OCI-LY7 (cell line): Measurements from ENCODE around the gene URM1. TPM values are rescaled to one million over a fixed set of nuclear protein-coding genes. Genes with fewer than 3 reads are reported as not detected.

Experiments
- BruUV-seq: library from RNA; stranded (reverse); fragments of 400-500 nt; replicated peaks from 2 replicates; lab custom pipeline; 2021; lab: Mats Ljungman, UMichigan
- CTCF ChIA-PET: fragments of 300-600 bp; sonication (Branson Sonifier 250); formaldehyde crosslinking; loops from one replicate; lab custom pipeline; 2022; ENCODE audit warnings: antibody characterized with exemption; ENCODE audit not compliant: unreplicated experiment; lab: Charles Lee
- POLR2A ChIA-PET: fragments of 300-600 bp; sonication (Branson Sonifier 250); formaldehyde crosslinking; loops from one replicate; lab custom pipeline; 2022; ENCODE audit warnings: antibody characterized with exemption; lab: Charles Lee
- DNase-seq: peaks from one replicate; pipeline ENCODE4 v3.0.0-alpha.2; 2015; ENCODE audit warnings: low spot score
- H2AFZ ChIP-seq: fragments of 200-600 bp; sonication (generic), shearing (Covaris generic); 2 replicates; pipeline ENCODE4 v1.6.1; 2014; ENCODE audit warnings: mild to moderate bottlenecking, antibody characterized with exemption, low read length, moderate library complexity
- H3K27ac ChIP-seq: fragments of 200-600 bp; sonication (generic); 2 replicates; pipeline ENCODE4 v1.5.1; 2014; ENCODE audit warnings: mixed run types, low read depth, mild to moderate bottlenecking, moderate library complexity, low read length, inconsistent platforms; ENCODE audit not compliant: poor library complexity, severe bottlenecking
- H3K36me3 ChIP-seq: fragments of 200-600 bp; sonication (generic); 2 replicates; pipeline ENCODE4 v1.6.1; 2014; ENCODE audit warnings: mild to moderate bottlenecking, antibody characterized with exemption, low read length, moderate library complexity, mixed read lengths; ENCODE audit not compliant: insufficient read depth
- H3K4me1 ChIP-seq: fragments of 200-600 bp; sonication (generic); 2 replicates; pipeline ENCODE4 v1.5.1; 2014; ENCODE audit warnings: mild to moderate bottlenecking, low read length; ENCODE audit not compliant: insufficient read depth, poor library complexity, severe bottlenecking
- H3K4me2 ChIP-seq: fragments of 200-600 bp; sonication (generic); 2 replicates; pipeline ENCODE4 v1.6.1; 2014; ENCODE audit warnings: mild to moderate bottlenecking, low read length
- H3K4me3 ChIP-seq: fragments of 200-600 bp; sonication (generic); 2 replicates; pipeline ENCODE4 v1.5.1; 2014; ENCODE audit warnings: mild to moderate bottlenecking, low read depth, low read length; ENCODE audit not compliant: poor library complexity, severe bottlenecking
- H3K79me2 ChIP-seq: fragments of 200-600 bp; sonication (generic); 2 replicates; pipeline ENCODE4 v1.6.1; 2016; ENCODE audit warnings: low read depth, mild to moderate bottlenecking, low read length, moderate library complexity, mixed read lengths; ENCODE audit not compliant: insufficient read depth
- H3K9me2 ChIP-seq: fragments of 200-600 bp; sonication (generic); 2 replicates; pipeline ENCODE4 v1.6.1; 2016; ENCODE audit warnings: mild to moderate bottlenecking, low read length, mixed read lengths; ENCODE audit not compliant: insufficient read depth
- H3K9me3 ChIP-seq: fragments of 200-600 bp; sonication (generic); 2 replicates; pipeline ENCODE4 v1.6.1; 2014; ENCODE audit warnings: mild to moderate bottlenecking, mixed run types, low read length, mixed read lengths
- H4K20me1 ChIP-seq: fragments of 200-600 bp; sonication (generic); 2 replicates; pipeline ENCODE4 v1.6.1; 2014; ENCODE audit warnings: mild to moderate bottlenecking, antibody characterized with exemption, low read length, moderate library complexity, mixed read lengths; ENCODE audit not compliant: insufficient read depth
- EZH2phosphoT487 ChIP-seq: fragments of 200-600 bp; sonication (generic); IDR thresholded peaks from 2 replicates; pipeline ENCODE4 v1.6.1; 2018; ENCODE audit warnings: low read depth, borderline replicate concordance, mild to moderate bottlenecking, mixed run types, antibody characterized with exemption, low read length, moderate library complexity, mixed read lengths
- intact Hi-C: fragments of 100-400 bp; cut with micrococcal nuclease; formaldehyde crosslinking; loops from one replicate; pipeline ENCODE4 v1.10.0; 2022; ENCODE audit not compliant: unreplicated experiment
- total RNA-seq, 2 experiments: library from RNA; depleted of rRNA in 1 of 2; stranded (reverse); fragments of >200 nt in 1 of 2; shearing (Covaris generic) in 1 of 2; gene quantifications; 2 replicates each; pipeline ENCODE4 v1.2.3, GENCODE V29; 2014 to 2022
- TF ChIP-seq, protein P1 (sequence below): fragments of 200-600 bp; sonication (generic); conservative IDR thresholded peaks from 2 replicates; pipeline ENCODE4 v1.5.1; 2014; ENCODE audit warnings: mild to moderate bottlenecking, antibody characterized with exemption, low read length, moderate library complexity, mixed read lengths

URM1 gene
- total RNA-seq, 2 experiments from 2014 or later: 58.5 to 60.8 TPM

DNA sequence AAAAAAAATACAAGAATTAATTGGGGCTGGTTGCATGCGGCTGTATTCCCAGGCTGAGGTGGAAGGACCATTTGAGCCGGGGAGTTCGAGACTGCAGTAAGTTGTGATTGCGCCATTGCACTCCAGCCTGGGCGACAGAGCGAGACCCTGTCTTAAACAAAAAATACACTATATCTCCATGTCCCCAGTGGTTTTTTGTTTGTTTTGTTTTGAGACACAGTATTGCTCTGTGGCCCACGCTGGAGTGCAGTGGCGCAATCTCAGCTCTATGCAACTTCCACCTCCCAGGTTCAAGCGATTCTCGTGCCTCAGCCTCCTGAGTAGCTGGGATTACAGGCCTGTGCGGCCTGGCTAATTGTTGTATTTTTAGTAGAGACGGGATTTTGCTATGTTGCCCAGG is 47.4 kb upstream of the URM1 start:
- H3K4me3 ChIP-seq: peak overlapping the region; percentile 81
- H3K4me1 ChIP-seq: peaks cover 22% of the 10 kb centered on the region

DNA sequence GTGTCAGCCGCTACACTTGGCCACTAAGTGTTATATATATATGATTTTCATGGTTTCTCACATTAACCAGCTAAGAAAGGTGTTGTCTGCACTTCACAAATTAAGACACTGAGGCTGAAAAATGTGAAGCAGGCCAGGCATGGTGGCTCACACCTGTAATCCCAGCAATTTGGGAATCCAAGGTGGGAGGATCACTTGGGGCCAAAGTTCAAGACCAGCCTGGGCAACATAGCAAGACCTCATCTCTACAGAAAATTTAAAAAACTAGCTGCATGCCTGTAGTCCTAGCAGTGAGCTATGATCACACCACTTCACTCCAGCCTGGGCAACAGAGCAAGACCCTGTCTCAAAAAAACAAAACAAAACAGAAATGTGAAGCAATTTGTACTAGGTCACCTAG is 46.8 kb upstream of the URM1 start:
- no peaks in the 10 kb centered on the region for H3K9me2 ChIP-seq
- peaks cover 39% of the 10 kb centered on the region for H3K79me2 ChIP-seq
- intact Hi-C loops: loop anchor here (5.0 kb wide), 1 partner anchor 47 kb away; the partner anchor contains the start of genes GOLGA2 and SWI5
- H3K27ac ChIP-seq: no peak overlapping the region
- no peak for DNase-seq
- TF ChIP-seq, protein P1, sequence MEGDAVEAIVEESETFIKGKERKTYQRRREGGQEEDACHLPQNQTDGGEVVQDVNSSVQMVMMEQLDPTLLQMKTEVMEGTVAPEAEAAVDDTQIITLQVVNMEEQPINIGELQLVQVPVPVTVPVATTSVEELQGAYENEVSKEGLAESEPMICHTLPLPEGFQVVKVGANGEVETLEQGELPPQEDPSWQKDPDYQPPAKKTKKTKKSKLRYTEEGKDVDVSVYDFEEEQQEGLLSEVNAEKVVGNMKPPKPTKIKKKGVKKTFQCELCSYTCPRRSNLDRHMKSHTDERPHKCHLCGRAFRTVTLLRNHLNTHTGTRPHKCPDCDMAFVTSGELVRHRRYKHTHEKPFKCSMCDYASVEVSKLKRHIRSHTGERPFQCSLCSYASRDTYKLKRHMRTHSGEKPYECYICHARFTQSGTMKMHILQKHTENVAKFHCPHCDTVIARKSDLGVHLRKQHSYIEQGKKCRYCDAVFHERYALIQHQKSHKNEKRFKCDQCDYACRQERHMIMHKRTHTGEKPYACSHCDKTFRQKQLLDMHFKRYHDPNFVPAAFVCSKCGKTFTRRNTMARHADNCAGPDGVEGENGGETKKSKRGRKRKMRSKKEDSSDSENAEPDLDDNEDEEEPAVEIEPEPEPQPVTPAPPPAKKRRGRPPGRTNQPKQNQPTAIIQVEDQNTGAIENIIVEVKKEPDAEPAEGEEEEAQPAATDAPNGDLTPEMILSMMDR: no peak
- TF ChIP-seq EZH2phosphoT487: no peak
- ChIA-PET CTCF (no interaction called here), POLR2A (interaction anchor here (1.0 kb wide), 1 partner anchor 12 kb away, joined by 8 read pairs; no protein-coding TSS in a partner anchor)
- no peaks in the 10 kb centered on the region for H3K9me3 ChIP-seq
- peak overlapping the region; percentile 81 for H3K4me3 ChIP-seq
- H2AFZ ChIP-seq: no peak overlapping the region
- peaks cover 22% of the 10 kb centered on the region for H3K4me1 ChIP-seq
- H3K4me2 ChIP-seq: peak overlapping the region; percentile 86
- BruUV-seq: no TSS peak
- peaks cover 4% of the 10 kb centered on the region; the same call in 1 of the 2 replicates for H4K20me1 ChIP-seq
- peaks cover 47% of the 10 kb centered on the region for H3K36me3 ChIP-seq

More for the DNA sequence above, 47.4 kb upstream of the URM1 start:
- no peak for DNase-seq
- ChIA-PET CTCF (no interaction called here), POLR2A (no interaction called here)
- Histone ChIP-seq H3K36me3 (peaks cover 47% of the 10 kb centered on the region), H3K79me2 (peaks cover 39% of the 10 kb centered on the region), H2AFZ (no peak overlapping the region), H3K9me2 (no peaks in the 10 kb centered on the region), H3K27ac (peak overlapping the region; percentile 77), H4K20me1 (peaks cover 4% of the 10 kb centered on the region; the same call in 1 of the 2 replicates), H3K9me3 (no peaks in the 10 kb centered on the region), H3K4me2 (peak overlapping the region; percentile 86)
- intact Hi-C loops: loop anchor here (5.0 kb wide), 1 partner anchor 46 kb away; the partner anchor contains the start of genes GOLGA2 and SWI5
- no TSS peak for BruUV-seq
- TF ChIP-seq, protein P1: no peak
- TF ChIP-seq EZH2phosphoT487: no peak

DNA sequence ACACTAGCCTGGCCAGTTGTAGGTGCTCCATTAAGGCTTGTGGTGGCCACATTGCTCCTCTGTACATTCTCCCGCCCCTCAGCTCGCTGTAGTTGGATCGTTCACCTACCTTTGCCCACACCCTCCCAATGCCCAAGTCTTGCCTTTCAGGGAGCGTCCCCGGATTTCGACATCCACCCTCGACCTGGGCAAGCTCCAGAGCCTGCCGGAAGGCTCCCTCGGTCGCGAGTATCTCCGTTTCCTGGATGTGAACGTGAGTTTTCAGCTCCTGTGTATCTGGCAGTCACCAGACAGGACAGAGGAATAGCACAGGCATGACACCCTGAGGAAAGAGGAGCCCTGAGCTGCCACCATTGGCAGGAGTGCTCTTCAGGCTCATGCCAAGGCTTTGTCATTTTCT is 45.5 kb upstream of the URM1 start:
- no peak overlapping the region for H3K27ac ChIP-seq
- peaks cover 4% of the 10 kb centered on the region; the same call in 1 of the 2 replicates for H4K20me1 ChIP-seq
- no peak overlapping the region for H3K4me2 ChIP-seq
- POLR2A ChIA-PET: no interaction called here
- H3K4me1 ChIP-seq: peaks cover 22% of the 10 kb centered on the region
- intact Hi-C loops: no loop called here
- H3K9me2 ChIP-seq: no peaks in the 10 kb centered on the region
- no peak overlapping the region for H3K4me3 ChIP-seq
- CTCF ChIA-PET: no interaction called here
- H2AFZ ChIP-seq: no peak overlapping the region
- peaks cover 39% of the 10 kb centered on the region for H3K79me2 ChIP-seq
- peaks cover 40% of the 10 kb centered on the region for H3K36me3 ChIP-seq
- H3K9me3 ChIP-seq: no peaks in the 10 kb centered on the region
- no peak for DNase-seq
- BruUV-seq: no TSS peak
- TF ChIP-seq, protein P1: no peak
- TF ChIP-seq EZH2phosphoT487: no peak
